ENCODE data around the gene UBE3B. TPM values are rescaled to one million over a fixed set of nuclear protein-coding genes. Genes with fewer than 3 reads are reported as not detected.
A peak's percentile ranks its signal among the peaks of the same experiment; 100 is the strongest.
"Not testable (repeated sequence)": the region's sequence is repeated elsewhere in the genome, so short reads cannot be mapped to it uniquely, and the experiment has no call there.

UBE3B gene, protein sequence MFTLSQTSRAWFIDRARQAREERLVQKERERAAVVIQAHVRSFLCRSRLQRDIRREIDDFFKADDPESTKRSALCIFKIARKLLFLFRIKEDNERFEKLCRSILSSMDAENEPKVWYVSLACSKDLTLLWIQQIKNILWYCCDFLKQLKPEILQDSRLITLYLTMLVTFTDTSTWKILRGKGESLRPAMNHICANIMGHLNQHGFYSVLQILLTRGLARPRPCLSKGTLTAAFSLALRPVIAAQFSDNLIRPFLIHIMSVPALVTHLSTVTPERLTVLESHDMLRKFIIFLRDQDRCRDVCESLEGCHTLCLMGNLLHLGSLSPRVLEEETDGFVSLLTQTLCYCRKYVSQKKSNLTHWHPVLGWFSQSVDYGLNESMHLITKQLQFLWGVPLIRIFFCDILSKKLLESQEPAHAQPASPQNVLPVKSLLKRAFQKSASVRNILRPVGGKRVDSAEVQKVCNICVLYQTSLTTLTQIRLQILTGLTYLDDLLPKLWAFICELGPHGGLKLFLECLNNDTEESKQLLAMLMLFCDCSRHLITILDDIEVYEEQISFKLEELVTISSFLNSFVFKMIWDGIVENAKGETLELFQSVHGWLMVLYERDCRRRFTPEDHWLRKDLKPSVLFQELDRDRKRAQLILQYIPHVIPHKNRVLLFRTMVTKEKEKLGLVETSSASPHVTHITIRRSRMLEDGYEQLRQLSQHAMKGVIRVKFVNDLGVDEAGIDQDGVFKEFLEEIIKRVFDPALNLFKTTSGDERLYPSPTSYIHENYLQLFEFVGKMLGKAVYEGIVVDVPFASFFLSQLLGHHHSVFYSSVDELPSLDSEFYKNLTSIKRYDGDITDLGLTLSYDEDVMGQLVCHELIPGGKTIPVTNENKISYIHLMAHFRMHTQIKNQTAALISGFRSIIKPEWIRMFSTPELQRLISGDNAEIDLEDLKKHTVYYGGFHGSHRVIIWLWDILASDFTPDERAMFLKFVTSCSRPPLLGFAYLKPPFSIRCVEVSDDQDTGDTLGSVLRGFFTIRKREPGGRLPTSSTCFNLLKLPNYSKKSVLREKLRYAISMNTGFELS
- total RNA-seq = 10 to 100 TPM; 53.2 to 94.1 (median 61.6) TPM

DNA sequence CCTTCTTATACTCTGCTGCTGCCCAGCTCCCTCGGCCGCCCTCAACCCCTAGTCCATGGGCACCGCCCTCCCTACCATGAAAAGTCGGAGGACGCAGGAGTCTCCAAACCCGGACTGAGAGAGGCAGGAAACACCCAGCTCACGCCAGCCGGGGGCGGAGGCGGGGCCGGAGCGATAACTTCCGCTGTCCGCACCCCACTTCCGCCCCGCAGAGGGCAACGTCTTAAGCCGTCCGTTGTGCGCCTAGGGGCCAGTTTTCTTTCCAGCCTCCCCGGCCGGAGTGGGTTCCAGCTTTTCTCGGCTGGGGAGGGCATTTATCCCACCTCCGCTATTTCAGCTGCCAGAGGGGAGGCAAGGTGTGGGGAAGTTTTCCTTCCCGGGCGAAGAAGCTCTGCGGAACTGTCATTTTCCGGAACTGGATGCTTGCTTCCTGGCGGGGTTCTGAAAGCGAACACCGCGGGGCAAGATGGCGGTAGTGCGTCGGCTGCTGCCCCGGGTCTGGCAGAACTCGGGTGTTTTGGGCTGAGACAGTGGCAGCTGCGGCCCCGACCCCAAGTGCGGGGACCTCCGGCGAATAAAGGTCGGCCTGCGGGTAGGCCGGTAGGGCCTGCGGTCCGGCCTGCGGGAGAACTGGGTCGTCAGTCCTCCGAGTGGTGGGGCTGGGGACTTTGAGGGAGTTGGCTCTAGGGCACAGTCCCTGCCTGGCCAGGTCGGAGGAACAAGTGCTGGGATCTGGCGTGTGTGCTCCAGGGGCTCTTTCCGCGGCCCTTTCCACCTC is at the start of gene UBE3B, which contains the start of gene KCTD10:
UBE3B (plus strand) TSS at position 450 of the 778 bp plus-strand sequence. CDS start 5,918 bp downstream, outside the sequence.
KCTD10 (minus strand) TSS at position 116 of the 778 bp plus-strand sequence; CDS start at position 78, 38 bp downstream.
- TF ChIP-seq POLR2A (IDR thresholded peaks at IDR 0.05) (peak in 1 of 2 donors; percentile 52), POLR2AphosphoS5 (IDR thresholded peaks at IDR 0.05) (peak; percentile 9 to 74 (median 59)), CTCF (IDR thresholded peaks at IDR 0.05) (peak in 1 of 2 donors; percentile 8), EP300 (IDR thresholded peaks at IDR 0.05) (no peak)
- Histone ChIP-seq H3K4me1 (peaks cover 47% of the 10 kb centered on the region), H3K27ac (peak within 1 kb of the TSS; percentile 99), H3K36me3 (no peaks in the 10 kb centered on the region), H3K27me3 (no peaks in the 10 kb centered on the region), H3K4me3 (peak within 1 kb of the TSS; percentile 99), H3K9me3 (no peaks in the 10 kb centered on the region)
- WGBS = 2% methylated on average over 27 of the region's 54 CpGs
- peak; percentile 93 to 95 for DNase-seq (ENCODE audit: low spot score in 2 of 2)

- Histone ChIP-seq H3K9me3 (no peaks in the 10 kb centered on the region), H3K4me1 (peaks cover 3% of the 10 kb centered on the region), H3K36me3 (no peaks in the 10 kb centered on the region), H3K27me3 (peaks cover 5% of the 10 kb centered on the region), H3K4me3 (no peak overlapping the region), H3K27ac (no peak overlapping the region)
- TF ChIP-seq CTCF (IDR thresholded peaks at IDR 0.05) (peak; percentile 84 to 96), POLR2AphosphoS5 (IDR thresholded peaks at IDR 0.05) (no peak), EP300 (IDR thresholded peaks at IDR 0.05) (no peak), POLR2A (IDR thresholded peaks at IDR 0.05) (no peak)
- DNase-seq (ENCODE audit: low spot score in 2 of 2) = peak; percentile 80 to 88
- WGBS = 31% methylated on average over 7 of the region's 8 CpGs
Measured at GRCh38 chr12:109428037-109428629, 49.3 kb upstream of the UBE3B start.

- not testable (repeated sequence) for H3K36me3 ChIP-seq; H3K27me3 ChIP-seq; H3K4me3 ChIP-seq; H3K27ac ChIP-seq; DNase-seq (ENCODE audit: low spot score in 2 of 2); H3K4me1 ChIP-seq; H3K9me3 ChIP-seq
- WGBS = 100% methylated on average over 3 of the region's 3 CpGs
Measured at GRCh38 chr12:109428804-109429203, 48.6 kb upstream of the UBE3B start.

- DNase-seq (ENCODE audit: low spot score in 2 of 2) = no peak
- H3K36me3 ChIP-seq = no peaks in the 10 kb centered on the region
- 92% methylated on average over 6 of the region's 6 CpGs for WGBS
- no peak overlapping the region for H3K27ac ChIP-seq
- no peak overlapping the region for H3K4me3 ChIP-seq
- peaks cover 5% of the 10 kb centered on the region for H3K4me1 ChIP-seq
- peaks cover 5% of the 10 kb centered on the region for H3K27me3 ChIP-seq
- no peaks in the 10 kb centered on the region for H3K9me3 ChIP-seq
- TF ChIP-seq POLR2AphosphoS5 (IDR thresholded peaks at IDR 0.05) (no peak), CTCF (IDR thresholded peaks at IDR 0.05) (no peak)
Measured at GRCh38 chr12:109430244-109430643, 47.2 kb upstream of the UBE3B start.

GRCh38 chr12:109432431-109432830 is 45.0 kb upstream of the UBE3B start:
- Histone ChIP-seq H3K9me3 (no peaks in the 10 kb centered on the region), H3K36me3 (no peaks in the 10 kb centered on the region), H3K27ac (no peak overlapping the region), H3K4me1 (peaks cover 5% of the 10 kb centered on the region), H3K4me3 (no peak overlapping the region), H3K27me3 (no peaks in the 10 kb centered on the region)
- 62% methylated on average over 6 of the region's 6 CpGs for whole genome bisulfite sequencing
- TF ChIP-seq POLR2AphosphoS5 (IDR thresholded peaks at IDR 0.05) = no peak
- no peak for TF ChIP-seq CTCF (IDR thresholded peaks at IDR 0.05)
- DNase-seq (ENCODE audit: low spot score in 2 of 2) = no peak
